ENCODE measurements around the gene GHRL. TPM values are rescaled to one million over a fixed set of nuclear protein-coding genes. Genes with fewer than 3 reads are reported as not detected.

Gene GHRL
- total RNA-seq, 1 experiment from 2014 or later = not detected

- CTCF ChIA-PET = no interaction called here
- H3K27me3 Mint-ChIP-seq (ENCODE audit: insufficient read depth, unreplicated experiment) = peaks cover 30% of the 10 kb centered on the region
- H3K27me3 ChIP-seq (replicated peaks; ENCODE audit: control insufficient read depth, insufficient read depth, low read length) = no peaks in the 10 kb centered on the region; the same call in none of the 2 replicates
These were observed 36.8 kb upstream of the GHRL start for GRCh38 chr3:10329495-10330015.

GRCh38 chr3:10328460-10329071, 35.8 kb upstream of the GHRL start:
- H3K4me1 ChIP-seq = no peaks in the 10 kb centered on the region
- POLR2A ChIA-PET = no interaction called here
- DNase-seq = no peak
- Mint-ChIP-seq H3K9me3 (ENCODE audit: unreplicated experiment) (no peaks in the 10 kb centered on the region), H3K36me3 (ENCODE audit: insufficient read depth, unreplicated experiment) (no peaks in the 10 kb centered on the region), H3K4me1 (ENCODE audit: low read depth, unreplicated experiment) (no peaks in the 10 kb centered on the region), H3K27me3 (ENCODE audit: insufficient read depth, unreplicated experiment) (peaks cover 30% of the 10 kb centered on the region), H3K4me3 (ENCODE audit: unreplicated experiment) (no peak overlapping the region), H3K27ac (ENCODE audit: unreplicated experiment) (no peak overlapping the region)
- CTCF ChIA-PET = no interaction called here
- H3K4me3 ChIP-seq (ENCODE audit: low read depth, low read length) = no peak overlapping the region
- no peaks in the 10 kb centered on the region for H3K9me3 ChIP-seq
- H3K36me3 ChIP-seq (ENCODE audit: control insufficient read depth, insufficient read depth, low read length) = no peaks in the 10 kb centered on the region
- no peak for TF ChIP-seq CTCF (IDR thresholded peaks at IDR 0.05; ENCODE audit: insufficient read depth in 1 of 2, low read depth in 1 of 2, low read length in 1 of 2, severe bottlenecking in 1 of 2, unreplicated experiment in 1 of 2)
- BruUV-seq (replicated peaks) = no TSS peak
- no peaks in the 10 kb centered on the region; the same call in none of the 2 replicates for H3K27me3 ChIP-seq (replicated peaks; ENCODE audit: control insufficient read depth, insufficient read depth, low read length)
- intact Hi-C loops (cut with micrococcal nuclease; ENCODE audit: unreplicated experiment) = no loop called here

More at GRCh38 chr3:10329495-10330015, 36.8 kb upstream of the GHRL start:
- no peak for TF ChIP-seq CTCF (IDR thresholded peaks at IDR 0.05; ENCODE audit: insufficient read depth in 1 of 2, low read depth in 1 of 2, low read length in 1 of 2, severe bottlenecking in 1 of 2, unreplicated experiment in 1 of 2)
- H3K36me3 Mint-ChIP-seq (ENCODE audit: insufficient read depth, unreplicated experiment) = no peaks in the 10 kb centered on the region
- no peaks in the 10 kb centered on the region for H3K9me3 Mint-ChIP-seq (ENCODE audit: unreplicated experiment)
- no peaks in the 10 kb centered on the region for H3K4me1 Mint-ChIP-seq (ENCODE audit: low read depth, unreplicated experiment)
- BruUV-seq (replicated peaks) = no TSS peak
- H3K36me3 ChIP-seq (ENCODE audit: control insufficient read depth, insufficient read depth, low read length) = no peaks in the 10 kb centered on the region
- H3K9me3 ChIP-seq = no peaks in the 10 kb centered on the region
- no peak overlapping the region for H3K4me3 Mint-ChIP-seq (ENCODE audit: unreplicated experiment)
- POLR2A ChIA-PET = no interaction called here
- no peak overlapping the region for H3K4me3 ChIP-seq (ENCODE audit: low read depth, low read length)
- no peak overlapping the region for H3K27ac Mint-ChIP-seq (ENCODE audit: unreplicated experiment)
- intact Hi-C loops (cut with micrococcal nuclease; ENCODE audit: unreplicated experiment) = no loop called here
- no peak for DNase-seq
- no peaks in the 10 kb centered on the region for H3K4me1 ChIP-seq

GRCh38 chr3:10327592-10327991, 34.8 kb upstream of the GHRL start:
- no peak overlapping the region for H3K27ac Mint-ChIP-seq (ENCODE audit: unreplicated experiment)
- no peaks in the 10 kb centered on the region for H3K4me1 Mint-ChIP-seq (ENCODE audit: low read depth, unreplicated experiment)
- Histone ChIP-seq H3K9me3 (no peaks in the 10 kb centered on the region), H3K36me3 (ENCODE audit: control insufficient read depth, insufficient read depth, low read length) (no peaks in the 10 kb centered on the region), H3K4me1 (no peaks in the 10 kb centered on the region), H3K27me3 (replicated peaks; ENCODE audit: control insufficient read depth, insufficient read depth, low read length) (no peaks in the 10 kb centered on the region; the same call in none of the 2 replicates), H3K4me3 (ENCODE audit: low read depth, low read length) (no peak overlapping the region)
- no peaks in the 10 kb centered on the region for H3K36me3 Mint-ChIP-seq (ENCODE audit: insufficient read depth, unreplicated experiment)
- H3K4me3 Mint-ChIP-seq (ENCODE audit: unreplicated experiment) = no peak overlapping the region
- no TSS peak for BruUV-seq (replicated peaks)
- TF ChIP-seq CTCF (IDR thresholded peaks at IDR 0.05; ENCODE audit: insufficient read depth in 1 of 2, low read depth in 1 of 2, low read length in 1 of 2, severe bottlenecking in 1 of 2, unreplicated experiment in 1 of 2) = no peak
- H3K27me3 Mint-ChIP-seq (ENCODE audit: insufficient read depth, unreplicated experiment) = peaks cover 30% of the 10 kb centered on the region
- no peak for DNase-seq
- no peaks in the 10 kb centered on the region for H3K9me3 Mint-ChIP-seq (ENCODE audit: unreplicated experiment)
- CTCF ChIA-PET = no interaction called here
- POLR2A ChIA-PET = no interaction called here
- intact Hi-C loops (cut with micrococcal nuclease; ENCODE audit: unreplicated experiment) = no loop called here

Data from Caco-2 (cell line).